Chondrocyte (in vitro differentiated cells): ENCODE measurements around the gene GABRR2. TPM values are rescaled to one million over a fixed set of nuclear protein-coding genes. Genes with fewer than 3 reads are reported as not detected.

Experiments used
- DNase-seq: peaks from one replicate; pipeline ENCODE4 v3.0.0; 2021; ENCODE audit warnings: mixed read lengths, low spot score
- H3K27ac Mint-ChIP-seq: one replicate; pipeline ENCODE4 v1.8.0; 2021; ENCODE audit warnings: mild to moderate bottlenecking, moderate library complexity, mixed read lengths; ENCODE audit not compliant: unreplicated experiment
- H3K27me3 Mint-ChIP-seq: 2 replicates; pipeline ENCODE4 v1.8.0; 2021; ENCODE audit warnings: low read depth, mixed read lengths
- H3K36me3 Mint-ChIP-seq: 2 replicates; pipeline ENCODE4 v1.8.0; 2021; ENCODE audit warnings: low read depth, mixed read lengths
- H3K4me1 Mint-ChIP-seq: 2 replicates; pipeline ENCODE4 v1.8.0; 2021; ENCODE audit warnings: low read depth, mild to moderate bottlenecking, mixed read lengths
- H3K4me3 Mint-ChIP-seq: one replicate; pipeline ENCODE4 v1.8.0; 2021; ENCODE audit warnings: mild to moderate bottlenecking, moderate library complexity, mixed read lengths; ENCODE audit not compliant: unreplicated experiment
- H3K9me3 Mint-ChIP-seq: 2 replicates; pipeline ENCODE4 v1.8.0; 2021; ENCODE audit warnings: low read depth, mixed read lengths
- CTCF ChIP-seq: fragments of 200-600 bp; sonication (generic); IDR thresholded peaks from 2 replicates; pipeline ENCODE4 v1.5.0; 2021; ENCODE audit warnings: antibody characterized with exemption, mild to moderate bottlenecking, moderate library complexity
- total RNA-seq: library from RNA; stranded (reverse); gene quantifications from 3 replicates; pipeline ENCODE4 v1.2.1, GENCODE V29; 2021

Gene GABRR2
- total RNA-seq, 1 donor from 2014 or later: 0.57 TPM

DNA sequence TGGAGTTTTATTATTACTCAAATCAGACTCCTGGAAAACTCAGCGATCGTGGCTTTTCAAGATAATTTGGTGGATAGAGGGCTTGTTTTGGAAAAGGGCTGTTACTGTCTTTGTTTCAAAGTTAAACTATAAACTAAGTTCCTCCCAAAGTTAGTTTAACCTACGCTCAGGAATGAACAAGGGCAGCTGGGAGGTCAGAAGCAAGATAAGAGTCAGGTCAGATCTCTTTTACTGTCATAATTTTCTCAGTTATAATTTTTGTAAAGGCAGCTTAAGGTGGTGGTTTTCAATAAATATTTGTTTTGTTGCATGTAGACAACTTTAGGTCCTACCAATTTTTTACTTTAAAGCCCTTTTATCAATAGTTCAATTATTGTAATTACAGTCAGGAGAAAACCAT is 9.2 kb upstream of the GABRR2 start:
- Mint-ChIP-seq H3K4me3 (no peak overlapping the region), H3K4me1 (no peaks in the 10 kb centered on the region), H3K27ac (no peak overlapping the region), H3K27me3 (no peaks in the 10 kb centered on the region), H3K9me3 (peaks cover 5% of the 10 kb centered on the region), H3K36me3 (peaks cover 25% of the 10 kb centered on the region)
- DNase-seq: no peak
- no peak for TF ChIP-seq CTCF

DNA sequence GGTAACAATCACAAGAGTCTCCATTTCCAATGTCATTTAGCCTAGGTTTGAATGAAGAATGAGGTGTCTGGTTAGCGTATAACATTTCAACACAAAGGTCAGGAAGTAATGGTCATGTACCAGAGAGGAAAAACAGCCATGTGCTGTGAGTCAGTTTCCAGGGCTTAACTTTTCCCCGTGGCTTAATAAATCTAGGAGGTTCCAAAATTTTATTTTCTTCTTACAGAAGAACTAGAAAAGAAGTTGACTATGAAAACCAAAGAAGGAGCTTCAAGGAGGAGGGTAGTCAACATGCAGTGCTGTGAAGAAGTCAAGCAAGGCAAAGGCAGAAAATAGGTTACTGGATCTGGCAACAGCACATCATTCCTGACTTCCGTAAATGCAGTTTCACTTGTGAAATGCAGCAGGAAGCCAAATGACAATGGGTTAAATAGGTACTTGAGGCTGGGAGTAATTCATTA is 8.4 kb upstream of the GABRR2 start:
- Mint-ChIP-seq H3K36me3 (peaks cover 19% of the 10 kb centered on the region), H3K27ac (no peak overlapping the region), H3K4me3 (no peak overlapping the region), H3K27me3 (no peaks in the 10 kb centered on the region), H3K9me3 (peaks cover 5% of the 10 kb centered on the region), H3K4me1 (no peaks in the 10 kb centered on the region)
- no peak for TF ChIP-seq CTCF
- DNase-seq: no peak

DNA sequence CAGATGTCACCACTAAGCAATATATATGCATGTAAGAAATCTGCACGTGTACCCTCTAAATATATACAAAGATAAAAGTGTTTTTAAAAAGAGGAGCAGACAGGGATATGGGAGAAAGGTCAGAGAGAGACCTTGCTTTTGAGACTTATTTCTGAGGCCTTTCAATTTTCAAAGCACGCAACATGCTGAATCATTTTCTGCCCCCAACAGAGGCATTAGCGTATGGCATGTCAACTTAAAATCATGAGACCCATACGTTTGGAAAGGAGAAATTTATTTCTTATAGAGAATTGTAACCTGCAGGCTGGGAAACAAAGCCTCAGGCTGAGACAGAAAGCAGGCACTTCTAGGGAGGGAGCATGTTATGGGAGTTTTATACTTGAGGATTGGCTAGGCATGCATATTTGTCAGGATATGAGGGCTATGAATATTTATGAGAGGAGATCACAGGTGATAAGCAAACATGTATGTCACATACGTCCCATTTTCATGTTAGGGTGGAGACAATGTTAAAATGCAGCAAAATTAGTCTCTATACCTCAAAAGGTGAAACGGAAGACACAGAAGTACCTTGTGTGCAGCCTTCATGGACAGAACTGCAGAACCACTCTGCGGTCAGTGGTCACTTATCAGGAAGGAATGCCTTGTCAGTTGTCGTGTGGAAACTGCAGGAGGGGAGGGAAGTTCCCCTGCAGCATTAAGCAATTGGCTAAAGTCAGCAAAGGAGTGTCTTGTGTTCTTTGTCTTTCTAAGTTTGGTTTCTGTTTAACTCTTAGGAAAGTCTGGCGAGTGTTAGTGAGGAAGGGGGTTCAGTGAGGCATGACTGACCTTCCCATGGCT is 6.3 kb upstream of the GABRR2 start:
- Mint-ChIP-seq H3K4me3 (no peak overlapping the region), H3K27me3 (no peaks in the 10 kb centered on the region), H3K4me1 (no peaks in the 10 kb centered on the region), H3K27ac (no peak overlapping the region), H3K36me3 (peaks cover 13% of the 10 kb centered on the region), H3K9me3 (peaks cover 5% of the 10 kb centered on the region)
- no peak for TF ChIP-seq CTCF
- DNase-seq: no peak

- TF ChIP-seq CTCF: no peak
- Mint-ChIP-seq H3K9me3 (peaks cover 5% of the 10 kb centered on the region), H3K36me3 (peaks cover 12% of the 10 kb centered on the region), H3K4me3 (no peak overlapping the region), H3K27ac (no peak overlapping the region), H3K27me3 (no peaks in the 10 kb centered on the region), H3K4me1 (no peaks in the 10 kb centered on the region)
- DNase-seq: no peak
These were observed 5.0 kb upstream of the GABRR2 start for GRCh38 chr6:89320012-89320559.

DNA sequence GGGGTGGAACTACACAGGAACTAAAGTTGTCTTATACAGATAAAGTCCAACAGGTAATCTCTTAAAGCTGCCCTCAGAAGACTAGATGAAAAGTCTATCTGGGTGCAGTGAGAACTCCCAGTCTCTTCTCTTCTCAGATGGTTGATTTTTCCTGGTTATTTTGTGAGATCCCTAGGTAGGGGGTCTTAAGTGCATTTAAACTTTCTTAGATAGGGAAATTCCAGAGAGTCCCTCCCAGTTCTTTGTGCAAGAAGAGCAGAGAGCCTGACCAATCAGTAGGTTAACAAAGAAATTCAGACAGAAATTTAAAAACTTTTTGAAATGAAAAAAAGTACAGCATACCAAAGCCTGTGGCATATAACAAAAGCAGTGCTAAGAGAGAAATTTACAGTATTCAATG is 2.0 kb upstream of the GABRR2 start:
- no peak for TF ChIP-seq CTCF
- no peak overlapping the region for H3K4me3 Mint-ChIP-seq

More for the DNA sequence above, 2.0 kb upstream of the GABRR2 start:
- Mint-ChIP-seq H3K4me1 (peaks cover 21% of the 10 kb centered on the region), H3K9me3 (peaks cover 5% of the 10 kb centered on the region), H3K27ac (no peak overlapping the region), H3K27me3 (no peaks in the 10 kb centered on the region), H3K36me3 (peaks cover 12% of the 10 kb centered on the region)
- DNase-seq: no peak
